Right renal cortex interstitium (tissue), 3 donors: ENCODE data around the gene CEP120. TPM values are rescaled to one million over a fixed set of nuclear protein-coding genes. Genes with fewer than 3 reads are reported as not detected.
"Not testable (repeated sequence)": the region's sequence is repeated elsewhere in the genome, so short reads cannot be mapped to it uniquely, and the experiment has no call there.

Source experiments
- DNase-seq, 3 donors: peaks; one replicate each; pipeline ENCODE4 v3.0.0-alpha.2; 2013; ENCODE audit warnings: low read depth in 3 of 3, low spot score in 2 of 3
- polyA plus RNA-seq, 3 donors: library from polyadenylated mRNA; unstranded; fragments of 120-200 nt; gene quantifications; one replicate each; pipeline ENCODE4 v1.2.1, GENCODE V29; 2013; ENCODE audit not compliant: insufficient read length in 3 of 3

CEP120 gene
- 10 to 100 TPM; 21.0 to 25.3 (median 21.6) TPM for polyA plus RNA-seq

DNA sequence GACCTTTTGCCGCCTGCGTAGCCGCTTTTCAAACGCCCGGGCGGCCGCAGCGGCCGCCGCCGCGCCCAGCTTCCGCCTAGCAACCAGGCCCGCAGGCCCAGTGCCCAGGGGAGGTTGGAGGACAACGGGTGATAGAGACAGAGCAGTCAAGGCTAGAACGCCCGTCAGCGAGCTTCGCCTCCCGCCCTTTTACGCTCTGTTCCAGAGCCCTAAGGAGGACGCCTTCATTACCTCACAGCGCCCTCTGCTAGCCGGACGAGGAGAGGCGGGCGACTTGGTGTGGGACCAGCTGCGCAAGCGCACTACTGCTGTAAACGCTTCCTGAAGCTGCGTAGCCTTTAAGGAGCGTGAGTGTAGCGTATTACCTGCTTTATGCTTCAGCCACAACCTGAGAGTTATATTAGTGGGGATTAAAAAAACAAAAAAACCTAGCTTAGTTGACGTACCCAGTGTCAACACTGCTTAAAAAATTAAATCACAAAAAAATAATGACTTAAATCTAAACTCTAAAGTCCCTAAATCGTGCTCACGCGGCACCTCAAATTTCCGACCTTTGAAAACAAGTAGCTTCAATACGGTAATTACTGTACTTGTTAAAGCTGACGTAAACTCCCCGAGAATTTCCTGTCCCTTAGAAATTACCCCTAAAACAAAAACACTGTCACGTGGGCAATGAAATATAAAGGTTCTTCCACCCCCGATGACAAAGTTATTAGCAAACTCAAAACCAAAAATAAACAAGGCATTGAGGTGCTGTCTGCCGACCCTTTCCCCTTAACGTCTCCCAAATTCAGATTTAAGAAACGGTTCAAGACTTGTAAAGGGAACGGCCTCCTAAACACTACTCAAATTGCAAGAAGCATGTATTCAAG lies at the start of gene CEP120:
CEP120 (minus strand) TSS at position 126 of the 872 bp plus-strand sequence. CDS start 405 bp downstream, outside the sequence.
- peak; percentile 95 to 97 (median 97) for DNase-seq

DNA sequence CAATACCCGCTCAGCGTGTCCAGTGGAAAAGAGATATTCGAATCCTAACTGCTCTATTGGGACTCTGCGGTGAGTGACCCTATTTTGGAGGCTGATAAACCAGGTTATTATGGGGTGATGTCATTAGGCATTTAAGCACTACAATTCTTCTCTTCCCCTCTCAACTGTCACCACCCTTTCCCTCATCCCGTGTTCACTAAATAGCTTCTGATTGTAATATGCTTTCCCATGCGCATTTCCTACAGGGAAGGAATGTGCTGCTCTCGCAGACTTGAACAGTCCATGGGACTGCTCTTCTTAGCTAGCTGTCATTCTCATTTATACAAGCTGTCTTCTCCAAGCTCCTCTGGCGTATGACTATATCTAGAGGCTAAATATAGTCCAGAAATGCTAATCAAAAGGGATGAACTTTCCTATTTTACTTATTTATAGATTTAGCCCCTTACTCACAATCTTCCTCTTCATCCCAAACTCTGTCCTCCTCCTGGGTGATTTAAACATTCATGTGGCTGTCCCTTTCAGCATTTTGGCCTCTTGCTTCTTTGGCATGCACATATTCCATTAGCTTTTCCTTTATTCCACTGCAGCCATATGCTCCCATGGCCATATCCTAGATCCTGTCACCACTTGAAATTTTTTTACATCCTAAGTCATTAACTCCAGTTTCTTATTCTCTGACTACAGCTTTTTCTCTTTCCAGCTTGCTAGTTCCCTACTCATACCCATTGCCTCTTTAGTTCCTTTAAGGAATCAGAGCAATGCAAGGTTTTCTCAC lies 49.1 kb upstream of the CEP120 start:
- no peak for DNase-seq

DNA sequence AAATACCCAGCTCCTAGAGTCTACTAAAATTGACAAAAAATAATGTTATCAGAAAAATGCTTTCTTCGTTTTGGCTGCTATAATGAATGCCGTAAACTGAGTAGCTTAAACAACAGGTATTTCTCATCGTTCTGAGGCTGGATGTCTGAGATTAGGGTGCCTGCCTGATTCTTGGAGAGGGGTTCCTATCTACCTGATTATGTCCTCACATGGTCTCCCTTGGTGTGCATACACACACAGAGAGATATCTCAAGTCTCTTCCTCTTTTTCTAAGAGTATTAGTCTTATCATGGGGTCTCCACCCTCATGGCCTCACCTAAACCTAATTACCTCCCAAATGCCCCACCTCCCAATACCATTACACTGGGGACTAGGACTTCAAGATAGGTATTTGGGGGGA lies 48.2 kb upstream of the CEP120 start:
- DNase-seq: no peak

DNA sequence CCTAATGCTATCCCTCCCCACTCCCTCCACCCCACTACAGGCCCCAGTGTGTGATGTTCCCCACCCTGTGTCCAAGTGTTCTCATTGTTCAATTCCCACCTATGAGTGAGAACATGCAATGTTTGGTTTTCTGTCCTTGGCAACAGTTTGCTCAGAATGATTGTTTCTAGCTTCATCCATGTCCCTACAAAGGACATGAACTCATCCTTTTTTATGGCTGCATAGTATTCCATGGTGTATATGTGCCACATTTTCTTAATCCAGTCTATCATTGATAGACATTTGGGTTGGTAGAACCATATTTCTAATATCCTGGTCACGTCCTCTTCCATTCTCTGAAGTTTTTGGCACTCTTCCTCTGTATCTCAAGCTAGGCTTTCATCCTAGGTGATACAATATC lies 43.6 kb upstream of the CEP120 start:
- DNase-seq: not testable (repeated sequence)

DNA sequence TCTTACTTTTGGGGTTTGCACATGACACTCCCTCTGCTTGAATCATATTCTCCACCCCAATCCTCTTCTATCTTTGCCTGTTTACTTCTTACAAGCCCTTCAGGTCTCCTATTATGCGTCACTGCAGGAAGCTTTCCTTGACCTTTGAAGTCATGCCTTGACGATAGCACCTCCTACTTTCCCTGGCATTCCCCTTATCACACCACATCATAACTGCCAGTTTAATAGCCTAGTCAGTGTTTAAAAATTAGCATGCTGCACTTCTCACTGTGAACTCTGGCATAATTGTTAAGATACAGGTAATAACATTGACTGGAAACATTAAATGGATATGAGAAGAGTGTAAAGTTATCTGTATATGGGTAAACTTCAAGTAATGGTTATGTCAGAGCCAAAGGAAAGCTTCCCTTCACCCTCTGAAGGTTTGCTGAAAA lies 37.1 kb upstream of the CEP120 start:
- DNase-seq: no peak

DNA sequence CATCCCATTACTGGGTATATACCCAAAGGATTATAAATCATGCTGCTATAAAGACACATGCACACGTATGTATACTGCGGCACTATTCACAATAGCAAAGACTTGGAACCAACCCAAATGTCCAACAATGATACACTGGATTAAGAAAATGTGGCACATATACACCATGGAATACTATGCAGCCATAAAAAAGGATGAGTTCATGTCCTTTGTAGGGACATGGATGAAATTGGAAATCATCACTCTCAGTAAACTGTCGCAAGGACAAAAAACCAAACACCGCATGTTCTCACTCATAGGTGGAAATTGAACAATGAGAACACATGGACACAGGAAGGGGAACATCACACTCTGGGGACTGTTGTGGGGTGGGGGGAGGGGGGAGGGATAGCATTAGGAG lies 35.8 kb upstream of the CEP120 start:
- DNase-seq: not testable (repeated sequence)

DNA sequence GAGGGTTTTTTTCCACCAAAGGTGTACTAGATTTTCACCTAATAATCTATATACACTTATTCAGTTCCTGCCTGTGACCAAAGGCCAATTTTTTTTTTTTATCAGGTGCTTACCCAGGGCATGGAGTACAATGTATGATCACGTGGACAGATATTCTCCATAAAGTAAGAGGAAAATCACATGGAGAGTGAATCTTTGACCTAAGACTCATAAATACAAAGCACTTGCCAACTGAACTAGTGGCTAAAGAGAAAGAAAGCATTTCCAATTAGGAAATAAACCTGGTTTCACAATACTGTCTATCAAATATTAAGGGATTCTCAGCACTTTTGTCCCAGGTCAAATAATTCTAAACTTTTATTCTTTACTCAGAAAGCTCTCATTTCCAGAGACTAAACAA lies 33.0 kb upstream of the CEP120 start:
- no peak for DNase-seq

DNA sequence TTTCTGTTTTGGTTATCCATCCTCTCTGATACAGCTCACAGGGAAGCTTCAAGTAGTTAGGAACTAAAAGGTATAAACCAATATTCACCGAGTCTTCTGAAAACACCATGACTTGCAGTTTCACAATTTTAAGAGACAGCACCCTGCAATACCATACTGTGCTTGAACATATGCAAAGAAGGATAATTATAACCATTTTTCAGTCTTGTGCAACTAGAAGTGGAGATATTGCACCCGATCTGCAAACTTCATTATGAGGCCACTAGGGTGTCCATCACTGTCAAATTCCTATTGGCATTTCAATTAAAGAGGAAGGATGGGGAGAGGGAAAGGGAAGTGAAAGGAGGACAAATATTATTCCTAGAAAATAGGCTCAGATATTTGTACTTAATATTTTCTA lies 32.4 kb upstream of the CEP120 start:
- DNase-seq: no peak

DNA sequence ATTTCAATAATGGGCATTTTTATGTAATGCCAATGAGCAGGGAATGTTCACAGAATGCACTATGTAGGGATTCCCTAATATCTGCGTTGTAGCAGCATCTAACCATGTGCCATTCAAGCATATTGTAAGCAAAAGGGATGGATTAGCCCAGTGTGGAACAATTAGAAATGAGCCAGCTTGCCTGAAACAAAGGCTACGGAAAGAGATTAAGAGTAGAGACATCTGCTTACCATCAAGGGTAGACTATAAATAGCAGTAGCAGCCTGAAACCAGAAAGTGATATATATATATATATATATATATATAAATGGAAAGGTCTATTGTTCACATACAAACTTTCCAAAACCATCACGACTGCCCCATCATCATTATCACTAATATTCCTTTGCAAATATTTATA lies 31.9 kb upstream of the CEP120 start:
- DNase-seq: no peak

DNA sequence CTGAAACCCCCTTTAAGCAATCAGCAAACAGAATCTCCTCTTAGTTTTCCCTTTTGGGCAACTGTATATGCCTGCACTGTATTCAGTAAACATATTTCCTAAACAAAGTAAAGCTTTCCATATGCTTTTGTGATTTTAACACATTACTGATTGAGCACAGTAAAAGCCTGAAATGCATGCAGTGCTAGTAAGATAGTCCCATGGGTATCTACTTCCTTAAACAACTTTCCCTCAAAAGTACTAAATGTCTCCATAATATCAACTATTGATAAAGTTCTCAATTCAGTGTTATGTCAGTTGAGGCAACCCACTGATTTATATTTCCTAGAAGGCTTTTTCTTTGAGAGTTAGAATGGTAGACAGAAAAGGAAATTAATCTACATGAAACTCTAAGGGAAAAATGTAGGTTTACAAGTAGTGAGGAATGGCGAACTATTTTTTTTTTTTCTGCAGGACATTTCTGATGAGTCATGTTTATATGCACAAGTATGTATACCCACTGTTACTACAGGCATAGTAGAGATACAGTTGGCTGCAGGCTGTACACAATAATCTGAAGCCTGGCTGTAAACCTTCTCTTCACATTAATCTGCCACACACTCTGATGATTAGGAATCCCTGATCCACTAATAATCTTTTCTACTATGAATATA lies 31.2 kb upstream of the CEP120 start:
- no peak for DNase-seq

DNA sequence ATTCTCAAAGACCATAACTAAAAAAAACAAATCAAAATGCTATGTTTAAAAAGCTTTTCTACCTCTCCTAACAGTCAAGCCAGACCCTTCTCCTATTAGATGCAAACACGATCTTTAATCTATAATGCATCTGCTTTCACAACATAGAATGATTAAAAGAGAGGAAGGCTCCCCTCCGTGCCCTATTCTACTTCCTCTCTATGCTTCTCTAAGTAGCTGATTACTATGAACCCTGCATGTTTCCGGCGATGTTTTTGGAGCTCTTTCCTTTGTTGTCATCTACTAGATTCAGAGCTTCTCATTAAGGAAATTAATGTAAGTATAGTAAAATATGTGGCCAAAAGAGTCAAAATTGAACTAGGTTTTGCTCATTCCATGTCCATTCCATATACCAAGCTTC lies 29.2 kb upstream of the CEP120 start:
- no peak for DNase-seq

DNA sequence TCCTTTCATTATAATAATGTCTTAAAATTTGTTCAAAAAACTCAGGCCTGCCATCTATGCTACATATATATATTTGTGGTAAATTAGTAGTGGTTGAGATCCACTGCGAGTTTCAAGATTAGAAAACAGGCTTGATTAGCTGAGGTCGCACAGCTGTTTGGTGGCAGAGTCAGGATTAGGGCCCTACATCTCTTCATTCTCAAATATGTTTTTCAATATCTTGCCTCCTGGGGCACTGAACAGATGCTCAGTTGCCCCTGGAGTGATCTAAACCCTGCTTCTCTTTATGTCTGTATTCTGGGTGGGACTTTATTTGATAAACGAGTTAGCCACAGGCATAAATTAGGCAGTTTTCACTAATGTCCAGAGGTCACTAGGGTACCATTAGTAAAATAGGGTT lies 27.8 kb upstream of the CEP120 start:
- no peak for DNase-seq

DNA sequence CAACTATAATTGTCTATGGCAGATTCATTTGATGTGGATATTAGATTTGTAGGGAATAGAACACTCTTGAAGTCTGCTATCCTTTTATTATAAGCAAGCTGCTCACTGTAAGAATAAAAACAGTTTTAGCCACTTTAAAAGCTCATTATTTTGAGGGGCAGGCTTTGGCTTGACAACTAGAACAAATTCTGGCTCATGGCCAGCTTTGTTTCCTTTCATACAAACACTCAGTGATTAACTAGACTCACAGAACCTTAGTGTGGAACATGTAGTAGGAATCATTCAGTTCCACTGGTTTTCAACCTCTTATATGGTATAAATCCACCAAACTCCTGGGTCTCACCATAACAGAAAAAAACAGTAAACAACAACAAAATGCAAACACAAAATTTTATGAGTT lies 27.4 kb upstream of the CEP120 start:
- DNase-seq: peak; percentile 20 to 34 (median 33)

DNA sequence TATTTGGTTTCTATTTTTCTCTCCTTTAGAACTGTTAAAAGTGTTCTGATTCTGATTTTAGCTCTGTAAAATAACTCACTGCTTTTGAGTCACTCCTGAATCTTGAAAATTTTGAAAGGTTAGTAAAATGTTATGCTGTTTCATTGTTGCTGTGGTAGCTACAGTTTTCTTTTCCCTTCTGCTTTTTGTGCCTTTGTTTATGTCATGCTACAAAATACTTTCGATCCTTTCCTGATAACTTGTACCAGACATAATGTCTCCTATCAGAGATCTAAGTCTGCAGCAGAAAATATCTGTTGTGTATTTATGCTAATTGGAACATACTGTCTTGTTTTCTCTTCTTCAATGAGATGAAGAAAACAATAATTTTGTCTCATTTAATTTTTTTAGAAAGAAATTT lies 26.9 kb upstream of the CEP120 start:
- no peak for DNase-seq

DNA sequence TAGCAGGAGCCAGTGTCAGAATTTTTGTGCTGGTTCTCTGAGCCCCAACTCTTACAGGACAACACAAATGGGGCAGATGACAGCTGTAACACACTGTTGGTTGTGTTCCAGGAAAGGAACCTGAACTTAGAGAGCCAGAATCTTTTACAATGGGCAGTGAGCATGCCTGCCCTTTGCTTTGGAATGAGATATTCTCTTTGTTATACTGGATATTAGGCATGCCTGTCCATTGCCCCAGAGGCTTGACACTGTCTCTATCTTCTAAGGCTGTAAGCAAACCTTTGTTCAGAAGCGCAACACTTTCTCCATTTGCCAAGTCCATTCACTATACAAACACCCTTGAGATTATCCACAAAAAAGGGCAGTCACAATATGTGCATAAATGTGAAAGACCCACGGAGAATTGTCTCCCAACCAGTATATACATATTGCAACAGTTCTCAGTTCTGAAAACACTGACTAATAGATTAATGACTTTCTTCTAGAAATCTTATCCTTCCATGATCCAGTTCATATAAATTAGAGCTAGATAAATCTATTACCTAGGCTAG lies 26.3 kb upstream of the CEP120 start:
- DNase-seq: no peak

DNA sequence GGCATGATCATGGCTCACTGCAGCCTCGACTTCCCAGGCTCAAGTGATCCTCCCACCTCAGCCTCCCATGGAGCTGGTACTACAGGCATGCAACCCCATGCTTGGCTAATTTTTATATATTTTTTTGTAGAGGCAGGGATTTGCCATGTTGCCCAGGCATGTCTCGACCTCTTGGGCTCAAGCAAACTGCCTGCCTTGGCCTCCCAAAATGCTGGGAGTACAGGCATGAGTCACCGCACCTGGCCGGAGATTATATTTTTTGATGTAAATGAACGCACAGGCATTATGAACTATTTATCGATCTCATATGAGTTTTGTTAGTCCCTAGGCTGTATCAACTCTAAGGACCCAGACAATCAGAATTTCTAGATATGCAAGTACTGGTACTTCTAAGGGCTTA lies 25.5 kb upstream of the CEP120 start:
- no peak for DNase-seq

DNA sequence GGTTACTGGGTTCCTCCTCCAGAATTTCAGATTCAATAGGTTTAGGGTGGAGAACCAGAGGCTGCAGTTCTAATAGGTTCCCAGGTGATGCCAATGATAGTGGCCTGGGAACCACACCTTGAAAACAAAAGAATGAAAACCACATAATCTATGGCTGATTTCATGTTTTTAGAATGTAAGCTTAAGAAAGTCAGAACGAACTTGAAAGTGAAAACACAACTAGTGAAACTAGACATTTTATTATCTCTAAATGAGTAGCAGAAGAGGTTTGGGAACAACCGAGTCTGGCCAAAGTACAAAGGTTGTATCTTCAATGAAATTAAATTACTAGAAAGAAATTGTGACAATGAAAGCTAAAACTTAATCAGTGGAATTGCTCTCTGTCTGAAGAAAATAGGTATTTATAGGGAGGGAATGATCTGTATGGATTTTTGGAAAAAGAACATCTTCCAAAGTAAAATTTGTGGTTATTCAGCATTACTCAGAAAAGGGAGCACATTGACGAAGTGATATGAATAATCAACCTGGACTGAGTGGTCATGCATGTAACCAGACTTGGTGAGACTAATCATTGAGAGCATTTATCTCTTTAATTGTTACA lies 24.9 kb upstream of the CEP120 start:
- DNase-seq: no peak

DNA sequence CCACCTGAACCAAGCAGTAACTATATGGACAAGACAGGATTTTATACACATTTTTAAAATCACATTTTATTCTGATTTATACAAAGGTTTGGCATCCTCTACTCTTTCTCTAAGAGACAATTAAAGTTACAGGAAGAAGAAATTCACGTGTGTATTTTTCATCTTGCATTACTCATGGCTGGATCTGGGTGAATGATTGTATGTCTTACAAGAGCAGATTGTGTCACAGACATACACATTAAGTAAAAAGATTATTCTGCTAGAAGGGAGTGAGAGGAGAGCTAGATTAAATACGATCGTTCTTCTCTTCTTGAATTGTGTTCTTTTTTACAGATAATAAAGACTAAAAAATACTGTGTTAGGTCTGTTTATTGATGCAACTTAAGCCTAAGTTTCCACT lies 20.8 kb upstream of the CEP120 start:
- no peak for DNase-seq

DNA sequence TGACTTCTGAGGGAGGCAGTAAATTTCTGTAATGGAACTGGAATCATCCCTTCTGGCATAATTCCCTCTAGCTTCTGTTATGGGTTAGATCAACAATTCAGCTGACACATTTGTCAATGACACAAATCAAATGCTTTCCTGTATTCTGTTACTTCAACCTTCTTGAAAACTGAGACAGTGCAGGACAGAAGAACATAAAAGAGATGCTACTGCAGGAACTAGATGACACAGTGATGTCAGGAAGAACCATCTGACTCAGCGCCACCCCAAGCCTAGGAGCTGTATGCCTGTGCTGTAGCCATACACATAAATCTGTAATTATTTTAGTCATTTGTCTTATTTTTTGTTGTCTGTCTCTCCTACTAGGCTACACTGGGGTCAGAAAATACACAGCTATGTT lies 18.2 kb upstream of the CEP120 start:
- DNase-seq: no peak

DNA sequence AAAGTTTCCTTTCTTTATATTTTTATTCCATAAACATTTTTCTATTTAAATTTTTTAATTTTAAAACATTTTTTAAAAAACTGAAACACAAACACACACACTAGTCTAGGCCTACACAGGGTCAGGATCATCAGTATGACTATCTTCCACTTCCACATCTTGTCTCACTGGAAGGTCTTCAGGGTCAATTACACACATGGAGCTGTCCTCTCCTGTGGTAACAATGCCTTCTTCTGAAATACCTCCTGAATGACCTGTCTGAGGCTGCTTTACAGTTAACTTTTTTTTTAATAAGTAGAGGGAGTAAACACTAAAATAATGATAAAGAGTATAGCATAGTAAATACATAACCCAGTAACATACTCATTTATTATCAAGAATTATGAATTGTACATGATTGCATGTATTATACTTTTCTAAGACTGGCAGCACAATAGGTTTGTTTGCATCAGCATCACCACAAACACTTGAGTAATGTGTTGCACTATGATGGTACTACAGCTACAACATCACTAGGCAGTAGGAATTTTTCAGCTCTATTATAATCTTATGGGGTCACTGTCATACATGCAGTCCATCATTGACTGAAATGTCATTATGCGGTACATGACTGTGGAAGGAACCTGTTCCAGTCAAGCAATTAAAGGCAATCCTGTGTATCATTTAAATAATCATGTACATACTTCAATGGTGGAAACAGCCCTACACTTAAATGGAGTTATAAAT lies 17.4 kb upstream of the CEP120 start:
- no peak for DNase-seq
